NCI-H446 (cell line): ENCODE data around the gene KCNK4.

Experiments
- DNase-seq, 2 experiments: peaks; one replicate each; lab custom pipeline; 2025; lab: John Stamatoyannopoulos, UW

Gene KCNK4

GRCh38 chr11:64268893-64269539 lies 22.1 kb upstream of the KCNK4 start:
- DNase-seq = no peak

DNA sequence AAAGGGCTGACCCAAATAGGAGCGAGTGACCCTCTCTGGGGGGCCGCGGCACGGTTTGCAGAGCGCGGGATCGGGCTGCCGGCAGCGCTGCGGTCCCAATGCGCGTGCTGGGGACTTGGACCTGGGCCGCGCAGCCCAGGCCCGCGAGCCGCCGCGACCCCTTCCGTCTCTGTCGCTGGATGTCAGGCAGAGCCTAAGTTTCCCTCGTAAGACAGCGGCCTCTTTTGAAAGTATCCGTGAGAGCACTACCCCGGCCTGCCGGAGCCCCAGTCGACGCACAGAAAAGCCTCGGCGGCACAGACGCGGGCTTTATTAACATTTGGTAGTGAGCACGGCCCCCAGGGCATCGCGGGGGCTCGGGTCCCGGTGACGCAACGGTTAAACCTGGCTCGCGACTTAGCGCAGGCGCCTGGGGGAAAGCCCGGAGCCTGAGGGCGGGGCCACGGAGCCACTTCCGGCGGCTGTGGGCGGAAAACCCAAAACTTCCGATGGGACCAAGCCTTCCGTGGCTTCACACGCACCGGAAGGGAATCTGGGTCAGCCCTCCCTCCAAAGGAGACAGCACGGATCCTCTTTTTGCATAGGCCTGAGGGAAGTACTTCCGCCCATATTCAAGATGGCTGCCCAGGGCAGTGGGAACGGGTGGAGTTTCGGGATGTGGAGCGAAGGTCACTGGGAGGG lies 21.4 kb upstream of the KCNK4 start:
- DNase-seq = peak; percentile 100

- DNase-seq = no peak
Observed at GRCh38 chr11:64275031-64275800, 15.9 kb upstream of the KCNK4 start.

GRCh38 chr11:64275841-64276240 lies 15.3 kb upstream of the KCNK4 start:
- no peak for DNase-seq

- DNase-seq = no peak
Observed at GRCh38 chr11:64276653-64277431, 14.3 kb upstream of the KCNK4 start.

DNA sequence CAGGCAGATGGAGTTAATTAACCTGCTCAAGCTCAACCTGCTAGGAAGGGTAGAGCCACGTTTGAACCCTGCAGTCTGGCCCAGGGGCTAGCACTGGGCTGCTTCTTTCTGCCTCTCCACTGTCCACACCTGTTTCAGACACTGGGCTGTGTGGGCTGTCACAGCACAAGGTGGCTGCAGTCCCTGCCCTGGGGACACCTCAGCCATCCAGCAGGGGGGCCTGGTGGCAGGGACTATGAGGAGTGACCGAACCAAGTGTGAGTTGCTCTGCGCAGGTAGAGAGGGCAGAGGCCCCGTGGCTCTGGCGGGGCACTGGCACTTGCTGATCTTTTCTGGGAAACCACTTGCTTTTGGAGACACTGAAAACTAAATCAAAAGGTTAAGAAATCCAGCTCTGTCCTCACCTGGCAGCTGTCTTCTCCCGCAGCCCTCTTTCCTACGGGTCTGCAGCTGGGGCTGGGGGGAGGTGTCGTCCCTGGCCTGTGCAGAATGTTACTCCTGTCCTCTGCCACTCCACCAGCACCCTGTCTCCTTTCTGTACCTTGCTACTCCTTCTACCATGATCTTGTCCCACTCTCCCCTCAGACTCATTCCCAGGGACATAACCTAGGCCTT lies 12.4 kb upstream of the KCNK4 start:
- no peak for DNase-seq

DNA sequence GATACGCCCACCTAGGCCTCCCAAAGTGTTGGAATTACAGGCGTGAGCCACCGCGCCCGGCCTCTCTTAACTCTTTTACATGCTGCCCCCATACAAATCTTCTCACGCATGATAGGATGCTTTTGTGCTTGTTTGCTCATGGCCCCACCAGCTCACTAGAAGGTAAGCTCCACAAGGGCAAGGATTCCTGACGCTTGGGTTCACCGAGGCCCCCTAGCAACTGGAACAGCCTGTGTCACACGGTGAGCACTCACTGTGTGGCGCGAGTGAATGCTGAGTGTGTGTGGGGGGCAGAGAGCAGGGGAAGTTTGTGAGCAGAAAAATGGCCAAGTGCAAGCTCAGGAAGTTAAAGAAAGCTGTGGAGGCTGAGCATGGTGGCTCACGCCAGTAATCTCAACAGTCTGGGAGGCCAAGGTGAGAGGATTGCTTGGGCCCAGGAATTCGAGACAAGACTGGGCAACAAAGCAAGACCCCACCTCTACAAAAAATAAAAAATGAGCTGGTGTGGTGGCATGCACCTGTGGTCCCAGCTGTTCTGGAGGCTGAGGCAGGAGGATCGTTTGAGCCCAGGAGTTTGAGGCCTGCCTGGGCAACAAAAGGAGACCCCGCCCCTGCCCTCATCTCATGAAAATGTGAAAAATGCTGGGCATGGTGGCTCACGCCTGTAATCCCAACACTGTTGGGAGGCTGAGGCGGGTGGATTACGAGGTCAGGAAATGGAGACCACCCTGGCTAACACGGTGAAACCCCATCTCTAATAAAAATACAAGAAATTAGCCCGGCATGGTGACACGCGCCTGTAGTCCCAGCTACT lies 8.9 kb upstream of the KCNK4 start:
- no peak for DNase-seq

GRCh38 chr11:64283092-64283491 lies 8.0 kb upstream of the KCNK4 start:
- no peak for DNase-seq

DNA sequence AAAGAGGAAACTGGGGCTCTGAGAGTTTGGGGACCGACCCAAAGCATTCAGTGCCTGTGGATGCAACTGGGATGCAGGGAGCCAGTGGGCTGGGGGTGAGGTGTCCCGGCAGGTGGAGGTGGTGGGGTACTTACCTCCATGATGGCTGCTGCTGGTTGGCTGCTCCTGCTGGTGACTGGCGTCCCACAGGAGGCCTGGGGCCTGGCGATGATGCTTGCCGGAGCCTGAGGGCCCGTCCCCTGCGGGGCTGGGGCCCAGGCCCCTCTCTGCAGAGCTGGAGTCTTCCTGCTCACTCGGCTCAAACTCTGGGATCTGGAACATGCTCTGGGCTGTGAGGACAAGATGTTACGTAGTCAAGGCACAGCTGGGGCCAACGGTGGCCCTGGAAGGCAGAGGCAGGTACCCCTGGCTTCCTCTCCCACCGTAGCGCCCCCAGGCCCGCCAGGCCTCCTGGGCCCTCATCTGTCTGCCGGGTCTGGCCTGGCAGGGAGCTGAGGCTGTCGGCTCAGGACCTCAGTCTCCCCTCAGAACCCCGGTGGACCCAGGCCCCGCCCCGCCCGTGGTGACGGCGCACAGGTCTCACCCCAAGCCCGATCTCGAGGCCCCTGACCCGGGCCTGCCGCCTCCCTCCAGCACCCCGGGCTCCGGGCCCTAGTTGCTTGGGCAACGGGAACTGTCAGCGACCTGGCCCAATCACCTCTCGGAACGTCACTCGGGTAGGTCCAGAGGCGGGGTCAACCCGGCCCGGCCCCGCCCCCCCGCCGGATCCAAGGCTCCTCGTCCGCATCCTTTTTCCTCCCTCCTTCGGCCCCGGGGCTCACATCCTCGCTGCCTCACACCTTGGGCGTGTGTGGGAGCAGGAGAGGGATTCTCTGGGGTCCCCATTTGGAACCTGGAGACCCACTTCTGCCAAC lies 6.8 kb upstream of the KCNK4 start, which contains the start of gene BAD:
TSS of gene BAD (minus strand) at position 618 of the 914 bp plus-strand sequence. CDS start at position 321, 297 bp downstream.
- DNase-seq = peak; percentile 89 to 97

GRCh38 chr11:64284962-64285884 lies 5.9 kb upstream of the KCNK4 start, which contains the start of gene GPR137:
Gene GPR137, plus strand, starts transcription at chr11:64285848. Its CDS starts 677 bp downstream, at chr11:64286525.
- peak; percentile 85 to 89 for DNase-seq

DNA sequence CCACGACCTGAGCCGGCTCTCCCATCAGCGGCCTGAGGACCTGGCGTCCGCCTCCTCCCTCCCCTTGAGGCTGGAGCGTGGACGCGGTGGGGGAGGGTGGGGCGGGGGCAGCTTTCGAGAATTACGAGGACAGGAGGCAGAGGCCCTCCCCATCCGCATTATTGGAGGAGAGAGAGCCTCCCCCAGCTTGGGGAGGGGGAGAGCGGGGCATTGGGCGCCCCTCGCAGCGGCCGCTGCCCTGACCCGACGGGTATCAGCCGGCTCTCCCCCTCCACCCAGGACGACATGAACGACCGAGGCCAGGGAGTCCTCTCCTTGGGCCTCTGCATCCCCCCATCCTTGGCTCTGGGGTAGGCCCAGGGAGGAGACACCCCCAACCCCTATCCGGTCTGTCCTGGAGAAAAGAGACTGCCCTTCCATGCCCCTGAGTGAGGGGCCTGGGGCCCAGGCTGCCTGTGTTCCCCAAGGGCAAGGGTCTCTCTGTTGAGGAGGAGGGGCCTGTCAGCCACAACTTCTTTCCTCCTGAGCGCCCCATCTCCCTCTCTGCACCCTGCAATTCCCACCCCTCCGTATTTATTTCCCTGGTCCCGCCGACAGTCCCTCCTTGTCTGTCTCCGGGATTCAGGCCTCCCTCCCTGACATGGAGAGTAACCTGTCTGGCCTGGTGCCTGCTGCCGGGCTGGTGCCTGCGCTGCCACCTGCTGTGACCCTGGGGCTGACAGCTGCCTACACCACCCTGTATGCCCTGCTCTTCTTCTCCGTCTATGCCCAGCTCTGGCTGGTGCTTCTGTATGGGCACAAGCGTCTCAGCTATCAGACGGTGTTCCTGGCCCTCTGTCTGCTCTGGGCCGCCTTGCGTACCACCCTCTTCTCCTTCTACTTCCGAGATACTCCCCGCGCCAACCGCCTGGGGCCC lies 5.0 kb upstream of the KCNK4 start:
- DNase-seq = peak in 1 of 2 experiments; percentile 31

GRCh38 chr11:64286801-64287159 lies 4.3 kb upstream of the KCNK4 start:
- no peak for DNase-seq

GRCh38 chr11:64287676-64288352 lies 3.3 kb upstream of the KCNK4 start:
- no peak for DNase-seq

DNA sequence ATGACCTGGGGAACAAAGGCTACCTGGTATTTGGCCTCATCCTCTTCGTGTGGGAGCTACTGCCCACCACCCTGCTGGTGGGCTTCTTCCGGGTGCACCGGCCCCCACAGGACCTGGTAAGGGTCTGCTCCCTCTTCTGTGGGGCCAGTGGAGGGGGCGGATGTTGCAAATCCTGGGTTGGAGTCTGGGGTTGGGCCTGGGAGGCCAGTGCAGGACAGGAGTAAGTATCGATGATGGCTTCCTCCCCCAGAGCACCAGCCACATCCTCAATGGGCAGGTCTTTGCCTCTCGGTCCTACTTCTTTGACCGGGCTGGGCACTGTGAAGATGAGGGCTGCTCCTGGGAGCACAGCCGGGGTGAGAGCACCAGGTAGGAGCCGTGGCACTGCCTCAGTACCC lies 2.8 kb upstream of the KCNK4 start:
- DNase-seq = no peak

- DNase-seq = no peak
Observed at GRCh38 chr11:64289002-64289564, 2.0 kb upstream of the KCNK4 start.
